Liver (tissue), 9 donors: ENCODE measurements around the gene KRT9. TPM values are rescaled to one million over a fixed set of nuclear protein-coding genes. Genes with fewer than 3 reads are reported as not detected.

Experiments
- DNase-seq: peaks from one replicate; pipeline ENCODE4 v3.0.0-alpha.2; 2017; ENCODE audit warnings: low spot score
- H3K27ac ChIP-seq, 2 donors: one replicate each; pipeline ENCODE4 v1.7.0; 2013; ENCODE audit warnings: inconsistent platforms in 2 of 2, low read length in 2 of 2, control low read depth in 1 of 2, low read depth in 1 of 2, mild to moderate bottlenecking in 1 of 2
- H3K27me3 ChIP-seq, 4 donors: one replicate each; pipeline versions ENCODE4 v1.6.1 to v1.7.0; 2013; ENCODE audit warnings: low read length in 3 of 4, inconsistent platforms in 1 of 4, mild to moderate bottlenecking in 1 of 4, moderate library complexity in 1 of 4; ENCODE audit not compliant: control insufficient read depth in 4 of 4, insufficient read depth in 4 of 4
- H3K36me3 ChIP-seq, 4 donors: one replicate each; pipeline versions ENCODE4 v1.6.1 to v1.7.0; 2013; ENCODE audit warnings: low read length in 3 of 4, mild to moderate bottlenecking in 3 of 4, low read depth in 1 of 4, moderate library complexity in 1 of 4; ENCODE audit not compliant: control insufficient read depth in 4 of 4, insufficient read depth in 3 of 4
- H3K4me1 ChIP-seq, 4 donors: one replicate each; pipeline versions ENCODE4 v1.6.1 to v1.7.0; 2013; ENCODE audit warnings: low read length in 3 of 4, mild to moderate bottlenecking in 3 of 4, moderate library complexity in 1 of 4; ENCODE audit not compliant: control insufficient read depth in 4 of 4, insufficient read depth in 4 of 4
- H3K4me3 ChIP-seq, 3 donors: one replicate each; pipeline versions ENCODE4 v1.6.1 to v1.7.0; 2013; ENCODE audit warnings: low read length in 3 of 3, control low read depth in 1 of 3, low read depth in 1 of 3, mild to moderate bottlenecking in 1 of 3
- H3K9ac ChIP-seq, 2 donors: one replicate each; pipeline ENCODE4 v1.7.0; 2013; ENCODE audit warnings: low read length in 2 of 2, mild to moderate bottlenecking in 2 of 2, moderate library complexity in 2 of 2, control low read depth in 1 of 2, low read depth in 1 of 2
- H3K9me3 ChIP-seq, 4 donors: one replicate each; pipeline versions ENCODE4 v1.6.1 to v1.7.0; 2013; ENCODE audit warnings: low read length in 3 of 4; ENCODE audit not compliant: control insufficient read depth in 4 of 4
- ATF3 ChIP-seq: IDR thresholded peaks from 2 replicates; pipeline ENCODE4 v1.6.1; 2016; ENCODE audit warnings: antibody characterized with exemption
- CTCF ChIP-seq: fragments of 150-350 bp; IDR thresholded peaks from 2 replicates; pipeline ENCODE4 v1.5.1; 2017; ENCODE audit warnings: improper control_type of control experiment, low read depth, low read length; ENCODE audit not compliant: missing input control
- EGR1 ChIP-seq, 2 donors: IDR thresholded peaks; 2 replicates each; pipeline ENCODE4 v1.6.1; 2016 to 2018; ENCODE audit warnings: antibody characterized with exemption in 2 of 2, low read depth in 2 of 2
- FOXA1 ChIP-seq: IDR thresholded peaks from 2 replicates; pipeline ENCODE4 v1.6.1; 2016; ENCODE audit warnings: antibody characterized with exemption
- GABPA ChIP-seq, 2 donors: IDR thresholded peaks in 1 of 2; conservative IDR thresholded peaks in 1 of 2; 2 replicates each; pipeline ENCODE4 v1.6.1; 2016; ENCODE audit warnings: antibody characterized with exemption in 2 of 2, mild to moderate bottlenecking in 1 of 2, moderate library complexity in 1 of 2
- HNF4G ChIP-seq: IDR thresholded peaks from 2 replicates; pipeline ENCODE4 v1.6.1; 2016; ENCODE audit warnings: antibody characterized with exemption
- MAX ChIP-seq: IDR thresholded peaks from 2 replicates; pipeline ENCODE4 v1.6.1; 2016; ENCODE audit warnings: antibody characterized with exemption
- RAD21 ChIP-seq, 2 donors: IDR thresholded peaks; 2 replicates each; pipeline ENCODE4 v1.6.1; 2016; ENCODE audit warnings: antibody characterized with exemption in 2 of 2, mild to moderate bottlenecking in 2 of 2
- SP1 ChIP-seq: IDR thresholded peaks from 2 replicates; pipeline ENCODE4 v1.6.1; 2018; ENCODE audit warnings: antibody characterized with exemption, mild to moderate bottlenecking
- YY1 ChIP-seq: IDR thresholded peaks from 2 replicates; pipeline ENCODE4 v1.6.1; 2016; ENCODE audit warnings: antibody characterized with exemption, mild to moderate bottlenecking
- WGBS: extraction: QIAGEN DNeasy Blood & Tissue Kit; methylation state at CpG from one replicate; pipeline ENCODE4 v1.1.7; 2013; 5-methylcytosine and 5-hydroxymethylcytosine counted together
- polyA plus RNA-seq, 2 donors: library from polyadenylated mRNA; stranded (reverse) in 1 of 2; unstranded in 1 of 2; fragments of 200-250 nt in 1 of 2; fragments of >200 nt in 1 of 2; fragmentation: Nextera tagmentation in 1 of 2; extraction: Ambion mirVana in 1 of 2; gene quantifications; one replicate each; pipeline versions ENCODE4 v1.2.1 to v1.2.3, GENCODE V29; 2013 to 2015
- total RNA-seq, 2 donors: library from RNA; depleted of rRNA; stranded (reverse); fragments of >200 nt; gene quantifications; one replicate each; pipeline ENCODE4 v1.2.3, GENCODE V29; 2014
- TF ChIP-seq, protein P1 (sequence below): IDR thresholded peaks from 2 replicates; pipeline ENCODE4 v1.6.1; 2016; ENCODE audit warnings: antibody characterized with exemption, mild to moderate bottlenecking
- TF ChIP-seq, protein P2 (sequence below): IDR thresholded peaks from 2 replicates; pipeline ENCODE4 v1.6.1; 2016; ENCODE audit warnings: antibody characterized with exemption
- donor health status: healthy.
- donor health status: healthy.
- donor health status: healthy.
- donor health status: healthy.
- donor health status: healthy.

KRT9 gene
- total and polyA plus RNA-seq, 4 donors: not detected

DNA sequence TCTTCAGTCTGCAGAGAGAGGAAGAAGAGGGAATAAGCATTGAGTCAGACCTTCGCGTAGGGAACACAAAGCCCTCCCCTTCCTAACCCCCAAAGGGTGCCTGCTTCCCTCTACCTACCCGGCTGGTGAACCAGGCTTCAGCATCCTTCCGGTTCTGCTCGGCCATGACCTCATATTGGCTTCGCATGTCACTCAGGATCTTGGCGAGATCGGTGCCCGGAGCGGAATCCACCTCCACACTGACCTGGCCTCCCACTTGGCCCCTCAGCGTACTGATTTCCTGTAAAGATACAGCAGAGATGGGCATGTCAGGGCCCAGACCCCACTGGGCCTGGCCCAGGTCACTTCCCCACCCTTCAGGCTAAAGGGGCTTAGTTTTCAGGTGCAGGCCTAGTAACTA, 47.6 kb downstream of the KRT9 start:
- no peak overlapping the region for H3K27ac ChIP-seq

More for the DNA sequence above, 47.6 kb downstream of the KRT9 start:
- Histone ChIP-seq H3K36me3 (no peaks in the 10 kb centered on the region), H3K9ac (no peak overlapping the region), H3K4me3 (no peak overlapping the region), H3K27me3 (peaks cover 0 to 5% (median 2%) of the 10 kb centered on the region in 4 donors), H3K9me3 (no peaks in the 10 kb centered on the region), H3K4me1 (peaks cover 0 to 10% (median 4%) of the 10 kb centered on the region in 4 donors)
- TF ChIP-seq RAD21 (IDR thresholded peaks at IDR 0.05): no peak
- no peak for TF ChIP-seq GABPA (IDR thresholded peaks at IDR 0.05 in 1 of 2, conservative IDR thresholded peaks at IDR 0.05 in 1 of 2)
- no peak for TF ChIP-seq SP1
- TF ChIP-seq, protein P1, sequence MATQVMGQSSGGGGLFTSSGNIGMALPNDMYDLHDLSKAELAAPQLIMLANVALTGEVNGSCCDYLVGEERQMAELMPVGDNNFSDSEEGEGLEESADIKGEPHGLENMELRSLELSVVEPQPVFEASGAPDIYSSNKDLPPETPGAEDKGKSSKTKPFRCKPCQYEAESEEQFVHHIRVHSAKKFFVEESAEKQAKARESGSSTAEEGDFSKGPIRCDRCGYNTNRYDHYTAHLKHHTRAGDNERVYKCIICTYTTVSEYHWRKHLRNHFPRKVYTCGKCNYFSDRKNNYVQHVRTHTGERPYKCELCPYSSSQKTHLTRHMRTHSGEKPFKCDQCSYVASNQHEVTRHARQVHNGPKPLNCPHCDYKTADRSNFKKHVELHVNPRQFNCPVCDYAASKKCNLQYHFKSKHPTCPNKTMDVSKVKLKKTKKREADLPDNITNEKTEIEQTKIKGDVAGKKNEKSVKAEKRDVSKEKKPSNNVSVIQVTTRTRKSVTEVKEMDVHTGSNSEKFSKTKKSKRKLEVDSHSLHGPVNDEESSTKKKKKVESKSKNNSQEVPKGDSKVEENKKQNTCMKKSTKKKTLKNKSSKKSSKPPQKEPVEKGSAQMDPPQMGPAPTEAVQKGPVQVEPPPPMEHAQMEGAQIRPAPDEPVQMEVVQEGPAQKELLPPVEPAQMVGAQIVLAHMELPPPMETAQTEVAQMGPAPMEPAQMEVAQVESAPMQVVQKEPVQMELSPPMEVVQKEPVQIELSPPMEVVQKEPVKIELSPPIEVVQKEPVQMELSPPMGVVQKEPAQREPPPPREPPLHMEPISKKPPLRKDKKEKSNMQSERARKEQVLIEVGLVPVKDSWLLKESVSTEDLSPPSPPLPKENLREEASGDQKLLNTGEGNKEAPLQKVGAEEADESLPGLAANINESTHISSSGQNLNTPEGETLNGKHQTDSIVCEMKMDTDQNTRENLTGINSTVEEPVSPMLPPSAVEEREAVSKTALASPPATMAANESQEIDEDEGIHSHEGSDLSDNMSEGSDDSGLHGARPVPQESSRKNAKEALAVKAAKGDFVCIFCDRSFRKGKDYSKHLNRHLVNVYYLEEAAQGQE: no peak
- no peak for TF ChIP-seq ATF3
- no peak for TF ChIP-seq FOXA1
- TF ChIP-seq, protein P2, sequence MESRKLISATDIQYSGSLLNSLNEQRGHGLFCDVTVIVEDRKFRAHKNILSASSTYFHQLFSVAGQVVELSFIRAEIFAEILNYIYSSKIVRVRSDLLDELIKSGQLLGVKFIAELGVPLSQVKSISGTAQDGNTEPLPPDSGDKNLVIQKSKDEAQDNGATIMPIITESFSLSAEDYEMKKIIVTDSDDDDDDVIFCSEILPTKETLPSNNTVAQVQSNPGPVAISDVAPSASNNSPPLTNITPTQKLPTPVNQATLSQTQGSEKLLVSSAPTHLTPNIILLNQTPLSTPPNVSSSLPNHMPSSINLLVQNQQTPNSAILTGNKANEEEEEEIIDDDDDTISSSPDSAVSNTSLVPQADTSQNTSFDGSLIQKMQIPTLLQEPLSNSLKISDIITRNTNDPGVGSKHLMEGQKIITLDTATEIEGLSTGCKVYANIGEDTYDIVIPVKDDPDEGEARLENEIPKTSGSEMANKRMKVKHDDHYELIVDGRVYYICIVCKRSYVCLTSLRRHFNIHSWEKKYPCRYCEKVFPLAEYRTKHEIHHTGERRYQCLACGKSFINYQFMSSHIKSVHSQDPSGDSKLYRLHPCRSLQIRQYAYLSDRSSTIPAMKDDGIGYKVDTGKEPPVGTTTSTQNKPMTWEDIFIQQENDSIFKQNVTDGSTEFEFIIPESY: no peak
- TF ChIP-seq EGR1 (IDR thresholded peaks at IDR 0.05; ENCODE audit: low read depth in 2 of 2): no peak
- no peak for TF ChIP-seq MAX
- TF ChIP-seq CTCF: no peak
- no peak for TF ChIP-seq YY1
- no peak for TF ChIP-seq HNF4G
- WGBS: 91% methylated on average over 11 of the region's 11 CpGs
- DNase-seq: no peak
